C4-2B (cell line): ENCODE results near the gene SYNDIG1.

Source experiments
- CTCF ChIP-seq: fragments of 450-650 bp; conservative IDR thresholded peaks from 2 replicates; pipeline ENCODE4 v1.5.1; 2017; ENCODE audit warnings: mild to moderate bottlenecking
- ZFX ChIP-seq: fragments of 450-650 bp; IDR thresholded peaks from 2 replicates; pipeline ENCODE4 v1.6.1; 2017

- TF ChIP-seq CTCF = no peak
- TF ChIP-seq ZFX = no peak
Observed at GRCh38 chr20:24669701-24670100, 200.3 kb downstream of the SYNDIG1 start.
